Epidermal melanocyte (primary cell): ENCODE measurements around the gene TRIL.

Experiments used
- DNase-seq: peaks from one replicate; pipeline ENCODE4 v3.0.0; 2011; ENCODE audit warnings: low spot score; ENCODE audit not compliant: insufficient read length

Gene TRIL

DNA sequence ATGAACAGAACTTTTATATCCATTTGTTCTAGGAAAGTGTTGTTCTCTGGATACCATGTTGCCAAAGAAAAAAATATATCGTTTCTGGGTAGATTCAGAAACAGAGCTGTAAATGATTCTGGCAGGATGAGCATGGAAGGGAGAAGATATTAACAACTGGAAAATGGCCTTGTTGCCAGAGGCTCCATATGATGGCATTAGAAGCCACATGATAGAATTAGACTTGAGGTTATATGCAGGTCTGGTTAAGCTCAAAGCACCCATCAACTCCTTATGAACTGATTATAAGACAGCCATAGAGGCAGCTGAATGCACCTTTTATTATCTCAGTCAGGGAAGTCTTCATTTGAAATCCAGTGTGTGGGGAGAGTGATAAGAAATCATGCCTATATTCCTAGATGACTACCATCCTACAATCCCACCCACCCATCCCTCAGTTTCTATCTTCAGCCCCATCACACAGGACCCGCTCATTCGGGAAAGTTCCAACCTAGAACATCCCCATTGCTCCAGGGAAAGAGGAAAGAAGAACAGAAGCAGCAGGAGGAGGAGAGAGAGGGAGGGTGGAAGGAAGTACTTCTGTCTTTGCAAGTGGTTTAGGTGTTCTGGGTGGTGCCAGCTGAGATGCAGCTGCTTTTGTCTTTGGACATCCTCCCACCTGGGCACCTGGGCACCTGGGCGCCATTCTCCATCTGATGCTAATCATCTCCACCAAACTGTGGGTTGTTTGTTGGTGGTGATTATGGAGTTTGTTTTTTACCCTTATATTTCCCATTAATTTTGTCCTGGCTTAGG is 25.5 kb upstream of the TRIL start:
- no peak for DNase-seq

DNA sequence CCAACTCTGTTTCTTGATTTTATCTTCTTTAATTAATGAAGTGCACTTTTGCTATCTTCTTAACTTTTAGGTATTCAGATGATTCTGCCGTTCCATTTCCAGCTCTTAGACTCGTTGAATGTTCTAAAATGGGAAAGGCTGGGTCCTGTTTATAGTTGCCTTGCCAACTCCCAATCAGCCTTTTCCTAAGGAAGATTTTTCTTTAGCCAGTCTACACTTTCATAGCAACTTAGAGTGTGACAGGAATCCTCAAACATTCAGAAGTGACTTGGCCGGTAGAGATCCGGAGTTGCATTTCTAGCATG is 23.0 kb upstream of the TRIL start:
- DNase-seq: no peak

GRCh38 chr7:28980451-28981160 is 22.5 kb upstream of the TRIL start:
- no peak for DNase-seq

DNA sequence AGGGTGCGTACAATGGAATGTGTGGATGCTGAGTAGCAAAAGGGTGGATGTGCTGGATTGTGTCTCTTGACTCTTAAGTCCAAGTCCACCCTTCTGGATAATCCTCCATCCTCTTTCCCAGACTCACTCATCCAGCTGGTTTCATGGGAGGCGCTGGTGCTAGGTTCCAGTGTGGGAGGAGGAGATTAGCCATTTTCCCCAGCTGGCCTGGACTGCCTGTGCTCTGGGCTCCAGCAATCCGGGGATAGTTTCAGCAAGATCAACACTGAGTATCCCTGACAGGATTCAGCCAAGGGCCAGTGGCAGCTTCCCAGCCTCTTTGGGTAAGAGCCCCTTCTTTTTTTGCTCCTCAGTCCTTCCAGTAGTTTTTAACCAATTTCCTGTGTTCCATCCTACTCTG is 21.6 kb upstream of the TRIL start:
- no peak for DNase-seq

DNA sequence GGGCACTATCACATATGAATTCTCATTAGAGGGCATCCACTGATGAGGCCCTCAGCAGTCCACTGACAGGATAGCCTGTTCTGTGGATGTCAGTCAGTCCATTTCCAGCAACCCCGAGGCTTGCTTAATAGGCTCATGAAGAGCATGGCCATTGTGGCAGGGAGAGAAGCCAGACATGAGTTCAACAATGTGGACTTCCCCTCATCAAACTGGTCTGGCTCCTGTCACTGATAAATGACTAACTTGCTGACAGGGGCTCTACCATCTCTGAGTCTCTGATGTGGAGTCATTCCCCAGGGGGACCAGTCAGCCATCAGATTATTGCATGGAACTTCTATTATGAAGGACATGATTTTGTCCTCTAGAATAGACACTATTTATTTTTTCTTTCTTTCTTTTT is 19.8 kb upstream of the TRIL start:
- DNase-seq: no peak

DNA sequence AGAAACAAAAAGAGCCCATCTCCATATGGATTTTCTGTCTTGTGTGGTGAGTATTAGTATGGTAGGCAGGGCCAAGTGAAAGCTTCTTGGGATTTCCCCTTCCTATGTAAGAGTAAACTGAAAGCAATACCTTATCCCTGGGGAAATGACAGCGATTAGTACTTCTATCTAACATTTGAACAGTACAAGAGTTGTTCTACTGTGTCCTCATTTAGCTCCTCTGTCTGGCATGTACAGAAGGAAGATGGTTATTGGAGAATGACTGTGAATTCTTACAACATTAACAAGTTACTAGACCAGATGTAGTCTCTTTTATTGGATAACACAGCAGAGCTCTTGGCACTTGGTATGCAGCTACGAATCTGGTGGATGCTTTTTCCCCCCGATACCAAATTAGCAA is 17.9 kb upstream of the TRIL start:
- DNase-seq: no peak

DNA sequence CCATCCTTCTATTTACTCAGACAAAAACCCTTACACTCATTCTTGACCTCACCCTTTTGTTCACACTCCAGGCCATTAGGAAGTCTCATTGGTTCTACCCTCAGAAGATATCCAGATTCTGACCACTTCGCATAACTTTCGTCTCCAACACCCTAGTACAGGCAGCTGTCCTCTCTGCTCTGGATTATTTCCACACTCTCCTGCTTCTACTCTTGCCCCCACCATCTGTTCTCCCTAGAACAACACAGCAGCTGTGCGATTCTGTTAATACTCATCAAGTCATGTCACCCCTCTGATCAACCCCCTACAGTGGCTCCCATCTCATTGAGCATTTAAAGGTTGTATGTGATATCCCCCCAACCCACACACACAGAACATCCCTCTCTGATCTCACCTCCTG is 15.5 kb upstream of the TRIL start:
- DNase-seq: no peak

GRCh38 chr7:28964056-28964455 is 5.9 kb upstream of the TRIL start:
- no peak for DNase-seq

DNA sequence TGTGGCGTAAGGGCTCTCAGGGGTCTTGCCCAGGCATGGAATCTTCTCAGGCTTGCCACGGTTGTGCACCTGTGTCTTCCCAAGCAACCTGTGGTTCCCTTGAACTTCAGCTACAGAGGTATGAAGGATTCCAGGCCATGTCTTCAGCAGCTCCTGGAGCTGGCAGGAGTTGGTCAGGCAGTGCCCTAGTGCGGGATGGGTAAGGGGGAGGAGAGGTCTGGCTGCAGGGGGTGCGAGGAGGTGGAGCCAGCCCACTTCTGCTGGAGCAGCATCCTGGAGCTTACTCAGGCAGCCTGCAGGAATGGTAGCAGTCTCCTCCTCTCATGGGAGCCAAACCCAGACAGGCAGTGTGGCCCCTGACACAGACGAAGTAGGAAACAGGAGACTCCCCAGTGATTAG is 3.8 kb upstream of the TRIL start:
- no peak for DNase-seq

DNA sequence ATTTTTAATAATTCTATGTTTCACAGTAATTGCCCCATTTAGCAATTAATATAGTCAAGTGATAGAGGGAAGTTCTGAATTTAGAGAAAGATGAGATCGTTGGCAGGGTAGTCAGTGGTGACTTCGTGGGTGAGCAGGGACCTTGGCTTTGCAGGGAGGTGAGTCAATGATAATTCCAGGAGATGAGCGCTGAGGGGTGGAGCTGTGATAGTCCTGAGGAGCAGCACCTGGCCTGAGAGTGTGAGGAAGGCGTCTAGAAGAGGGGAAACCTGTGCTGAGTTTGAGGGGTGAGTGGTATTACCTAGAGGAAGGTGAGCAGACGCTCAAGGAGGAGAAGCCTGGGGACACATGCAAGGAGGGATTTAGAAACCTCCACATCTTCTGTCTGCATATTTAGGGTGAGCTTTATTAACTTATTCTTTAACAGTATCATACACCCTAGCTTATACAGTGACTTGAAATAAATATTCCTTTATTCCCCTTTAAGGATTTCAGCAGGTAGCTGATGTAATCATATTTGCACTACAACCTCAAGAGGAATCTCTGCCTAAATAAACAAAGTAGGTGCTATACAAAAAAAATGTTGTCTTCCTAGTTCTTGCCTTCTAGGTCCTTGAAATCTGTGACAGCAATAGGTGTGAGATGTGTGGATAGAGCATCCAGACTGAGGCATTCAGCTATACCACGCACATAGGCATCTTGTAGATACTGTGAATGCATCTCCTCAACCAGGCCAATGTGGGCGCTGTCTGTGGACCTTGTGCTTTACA is 2.1 kb upstream of the TRIL start:
- DNase-seq: no peak

- no peak for DNase-seq
Measured at GRCh38 chr7:28958980-28959347, 834 bp upstream of the TRIL start.

- DNase-seq: no peak
Measured at GRCh38 chr7:28957751-28958234, 337 bp downstream of the TRIL start.

GRCh38 chr7:28957064-28957750 is 923 bp downstream of the TRIL start:
- DNase-seq: no peak

- DNase-seq: no peak
Measured at GRCh38 chr7:28956608-28957063, 1.5 kb downstream of the TRIL start.

DNA sequence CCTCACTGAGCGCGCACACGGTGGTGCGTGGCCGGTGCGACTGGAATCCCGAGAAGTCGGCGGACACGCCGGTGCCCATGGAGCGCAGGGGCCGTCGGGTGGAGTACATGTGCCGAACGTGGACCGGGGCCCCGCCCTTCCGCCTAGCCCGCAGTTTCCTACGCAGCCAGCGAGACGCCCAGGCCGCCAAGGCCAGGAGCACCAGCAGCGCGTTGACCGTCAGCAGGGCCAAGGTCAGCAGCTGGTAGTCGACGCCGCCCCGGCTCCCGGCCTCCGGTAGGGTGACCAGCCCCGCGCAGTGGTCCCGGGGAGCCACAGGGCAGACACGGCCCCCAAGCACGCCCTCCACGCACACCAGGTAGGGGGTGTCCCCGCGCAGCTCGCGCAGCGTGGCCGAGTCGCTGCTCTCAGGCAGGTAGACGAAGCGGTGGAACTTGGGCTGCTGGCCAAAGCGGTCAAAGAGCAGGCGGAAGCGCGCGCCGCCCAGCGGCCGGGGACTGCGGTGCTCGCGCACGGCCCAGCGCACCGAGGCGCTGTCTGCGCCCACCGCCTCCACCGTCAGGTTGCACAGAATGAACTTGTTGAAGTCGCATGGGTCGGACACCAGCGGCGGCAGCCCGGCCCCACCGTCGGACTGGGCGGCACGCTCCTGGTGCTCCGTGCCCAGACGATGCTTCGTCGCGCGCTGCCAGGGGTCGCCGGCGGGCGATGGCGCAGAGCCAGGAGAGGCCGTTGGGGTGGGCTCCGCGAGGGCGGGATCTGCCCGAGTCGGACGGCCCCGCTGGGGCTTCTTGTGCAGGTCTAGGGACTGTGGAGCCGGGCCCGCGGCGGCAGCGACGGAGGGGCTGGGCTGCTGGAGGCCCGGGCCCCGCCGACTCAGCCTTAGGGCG is 2.2 kb downstream of the TRIL start:
- DNase-seq: no peak

DNA sequence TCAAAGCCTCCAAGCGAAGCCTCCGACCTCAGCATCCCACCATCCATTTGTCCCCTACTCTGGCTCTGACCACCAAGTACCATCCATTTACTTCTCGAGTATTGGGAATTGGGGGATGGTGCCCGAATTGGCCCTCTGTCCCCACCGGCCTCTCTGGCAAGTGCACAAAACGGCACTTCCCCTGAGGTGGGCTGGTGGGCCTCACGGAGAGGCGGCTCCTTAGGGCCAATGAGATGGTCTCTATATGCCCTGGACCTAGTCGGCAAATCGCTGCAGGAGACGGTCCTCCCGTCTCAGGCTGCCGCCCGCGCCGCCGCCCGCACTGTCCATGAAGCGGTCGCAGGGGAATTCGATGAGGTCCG is 2.8 kb downstream of the TRIL start:
- DNase-seq: no peak

DNA sequence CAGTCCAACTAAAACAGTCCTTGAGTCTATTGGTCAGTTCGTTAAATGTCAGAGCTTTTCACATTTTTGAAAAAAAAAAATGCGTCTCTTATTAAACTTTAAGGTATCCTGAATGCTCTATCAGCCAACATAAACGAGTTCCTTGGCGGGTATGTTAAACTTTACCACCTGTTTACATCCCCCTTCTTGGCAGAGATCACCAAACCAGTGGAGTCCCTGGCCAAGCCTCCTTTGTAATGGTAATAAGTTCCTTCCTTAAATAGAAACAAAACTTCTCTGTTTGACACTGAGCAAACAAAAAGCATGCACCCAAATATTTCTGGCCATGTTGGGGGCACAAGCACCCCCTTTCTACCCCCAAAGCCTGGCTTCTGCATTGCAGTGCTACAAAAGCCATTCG is 3.2 kb downstream of the TRIL start:
- DNase-seq: no peak

DNA sequence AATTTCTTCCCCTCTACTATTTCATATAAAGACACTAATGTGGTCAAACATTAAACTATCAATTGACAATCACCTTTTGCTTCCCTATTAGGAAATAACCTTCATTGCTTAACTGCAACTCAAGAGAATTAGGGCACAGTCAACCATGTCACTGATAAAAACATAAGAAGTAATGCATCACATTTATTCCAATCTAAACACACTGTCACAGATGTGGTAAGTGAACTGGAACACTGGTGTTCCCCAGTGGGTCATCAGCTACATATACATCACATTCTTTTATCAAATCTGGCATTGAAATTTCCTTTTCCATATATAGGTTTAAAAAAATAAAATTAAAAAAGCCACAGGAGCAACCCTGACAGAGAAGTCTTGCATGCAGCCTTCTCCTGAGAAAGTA is 3.7 kb downstream of the TRIL start:
- no peak for DNase-seq

DNA sequence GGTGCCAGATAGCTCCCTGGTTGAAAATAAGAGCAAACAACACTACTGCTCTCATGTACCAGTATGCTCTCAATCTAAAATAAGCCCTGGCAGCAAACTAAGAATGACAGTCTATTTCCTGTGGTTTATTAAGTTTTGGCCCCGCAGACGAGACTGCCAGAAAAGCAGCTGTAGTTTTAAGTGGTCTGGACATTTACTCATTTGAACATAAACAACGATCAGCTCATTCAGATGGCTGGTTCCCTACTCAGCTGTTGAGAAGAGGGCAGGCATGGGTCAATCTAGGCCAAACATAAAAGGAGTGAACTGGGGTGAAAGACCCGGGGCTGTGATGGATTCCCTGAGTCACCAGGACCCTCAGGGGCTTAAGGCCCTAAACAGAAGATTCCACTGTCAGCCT is 4.5 kb downstream of the TRIL start:
- peak; percentile 60 for DNase-seq

DNA sequence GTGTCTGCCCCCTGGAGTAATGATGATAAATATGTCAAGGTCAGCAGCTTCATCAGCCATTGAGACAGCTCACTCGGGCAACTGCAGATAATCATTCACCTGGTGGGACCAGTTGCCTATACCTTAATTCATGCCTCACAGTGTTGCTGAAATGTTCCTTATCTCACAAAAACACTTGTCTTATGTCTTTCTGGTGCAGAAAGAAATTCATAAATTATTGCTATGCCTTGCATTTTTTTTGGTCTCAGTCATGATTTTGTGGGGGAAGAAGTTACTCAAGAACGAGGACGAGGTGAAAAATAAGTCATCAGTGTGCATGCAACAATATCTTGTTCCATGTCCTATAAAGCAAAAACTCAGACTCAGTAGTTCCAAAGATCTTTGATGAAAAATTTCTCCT is 16.0 kb downstream of the TRIL start:
- DNase-seq: no peak

DNA sequence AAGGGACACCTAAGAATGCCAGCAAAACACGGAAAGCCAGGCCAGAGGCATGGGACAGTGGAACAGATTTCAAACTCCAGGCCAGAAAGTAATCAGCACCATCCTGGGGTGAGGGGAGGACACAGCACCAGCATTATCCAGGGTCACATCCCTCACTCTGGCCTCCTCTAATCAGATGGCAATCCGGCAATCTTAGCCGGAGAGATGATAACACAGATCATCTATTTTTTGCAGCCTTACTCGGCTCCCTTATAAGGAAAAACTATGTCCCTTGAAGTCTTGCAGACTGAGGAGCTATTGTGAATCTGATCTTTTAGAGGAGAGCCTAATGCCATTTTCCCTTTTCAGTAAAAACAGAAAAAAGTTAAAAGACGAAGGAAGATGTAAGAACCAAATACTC is 16.5 kb downstream of the TRIL start:
- no peak for DNase-seq
